ENCODE data around the gene GCSH. TPM values are rescaled to one million over a fixed set of nuclear protein-coding genes. Genes with fewer than 3 reads are reported as not detected.

GCSH gene
- polyA plus RNA-seq, 3 donors = 0.77 to 2.0 (median 1.0) TPM

DNA sequence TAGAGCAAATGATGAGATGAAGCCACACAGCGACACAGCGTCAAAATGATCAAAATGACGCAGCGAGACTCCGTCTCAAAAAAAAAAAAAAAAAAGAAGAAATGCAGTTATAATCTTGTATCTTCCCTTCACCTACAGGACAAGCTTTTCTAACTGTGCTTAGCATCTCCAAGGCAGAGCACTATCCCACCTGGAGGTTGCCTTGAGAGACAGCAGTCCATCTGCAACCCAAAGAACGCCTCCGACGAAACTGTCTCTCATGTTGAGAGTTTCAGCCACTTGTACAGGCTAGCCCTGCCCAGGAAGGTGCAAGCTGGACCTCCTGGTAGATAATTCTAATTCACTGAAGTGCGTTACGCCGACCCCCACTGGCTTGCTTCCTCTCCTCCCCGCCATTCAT is 46.7 kb upstream of the GCSH start:
- Histone ChIP-seq H4K20me1 (ENCODE audit: insufficient read depth, low read length) (no peaks in the 10 kb centered on the region), H3K79me2 (ENCODE audit: insufficient read depth, low read length) (no peaks in the 10 kb centered on the region), H3K27me3 (ENCODE audit: control insufficient read depth in 2 of 2, insufficient read depth in 2 of 2, low read length in 2 of 2) (no peaks in the 10 kb centered on the region), H3K4me3 (replicated peaks in 1 of 3; ENCODE audit: low read depth in 2 of 3, low read length in 3 of 3) (no peak overlapping the region), H3K27ac (ENCODE audit: low read depth in 1 of 2, low read length in 2 of 2) (no peak overlapping the region), H3K4me2 (replicated peaks; ENCODE audit: extremely low read depth, low read length, poor library complexity, severe bottlenecking) (no peak overlapping the region), H3K9ac (ENCODE audit: insufficient read depth, low read length, poor library complexity, severe bottlenecking) (no peak overlapping the region), H3K9me3 (replicated peaks in 1 of 2; ENCODE audit: control insufficient read depth in 1 of 2, insufficient read depth in 1 of 2, low read length in 2 of 2) (no peaks in the 10 kb centered on the region), H3K36me3 (replicated peaks in 1 of 2; ENCODE audit: control insufficient read depth in 1 of 2, insufficient read depth in 2 of 2, low read length in 2 of 2) (no peaks in the 10 kb centered on the region), H3K4me1 (ENCODE audit: control insufficient read depth in 1 of 2, insufficient read depth in 2 of 2, low read length in 2 of 2) (no peaks in the 10 kb centered on the region), H2AFZ (ENCODE audit: insufficient read depth, low read depth, low read length, poor library complexity, severe bottlenecking) (no peak overlapping the region)
- H3K27ac Mint-ChIP-seq = no peak overlapping the region
- peaks cover 9 to 17% (median 9%) of the 10 kb centered on the region in 3 donors for H3K27me3 Mint-ChIP-seq (ENCODE audit: low read depth in 3 of 3)
- no peak overlapping the region for H3K4me3 Mint-ChIP-seq
- no peaks in the 10 kb centered on the region for H3K36me3 Mint-ChIP-seq
- H3K4me1 Mint-ChIP-seq = no peaks in the 10 kb centered on the region
- intact Hi-C loops (cut with micrococcal nuclease) = no loop called here
- WGBS (ENCODE audit: insufficient coverage) = 90% methylated on average over 5 of the region's 12 CpGs
- H3K9me3 Mint-ChIP-seq = no peaks in the 10 kb centered on the region
- DNase-seq = no peak
- TF ChIP-seq, protein P1, sequence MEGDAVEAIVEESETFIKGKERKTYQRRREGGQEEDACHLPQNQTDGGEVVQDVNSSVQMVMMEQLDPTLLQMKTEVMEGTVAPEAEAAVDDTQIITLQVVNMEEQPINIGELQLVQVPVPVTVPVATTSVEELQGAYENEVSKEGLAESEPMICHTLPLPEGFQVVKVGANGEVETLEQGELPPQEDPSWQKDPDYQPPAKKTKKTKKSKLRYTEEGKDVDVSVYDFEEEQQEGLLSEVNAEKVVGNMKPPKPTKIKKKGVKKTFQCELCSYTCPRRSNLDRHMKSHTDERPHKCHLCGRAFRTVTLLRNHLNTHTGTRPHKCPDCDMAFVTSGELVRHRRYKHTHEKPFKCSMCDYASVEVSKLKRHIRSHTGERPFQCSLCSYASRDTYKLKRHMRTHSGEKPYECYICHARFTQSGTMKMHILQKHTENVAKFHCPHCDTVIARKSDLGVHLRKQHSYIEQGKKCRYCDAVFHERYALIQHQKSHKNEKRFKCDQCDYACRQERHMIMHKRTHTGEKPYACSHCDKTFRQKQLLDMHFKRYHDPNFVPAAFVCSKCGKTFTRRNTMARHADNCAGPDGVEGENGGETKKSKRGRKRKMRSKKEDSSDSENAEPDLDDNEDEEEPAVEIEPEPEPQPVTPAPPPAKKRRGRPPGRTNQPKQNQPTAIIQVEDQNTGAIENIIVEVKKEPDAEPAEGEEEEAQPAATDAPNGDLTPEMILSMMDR (IDR thresholded peaks at IDR 0.05) = no peak

DNA sequence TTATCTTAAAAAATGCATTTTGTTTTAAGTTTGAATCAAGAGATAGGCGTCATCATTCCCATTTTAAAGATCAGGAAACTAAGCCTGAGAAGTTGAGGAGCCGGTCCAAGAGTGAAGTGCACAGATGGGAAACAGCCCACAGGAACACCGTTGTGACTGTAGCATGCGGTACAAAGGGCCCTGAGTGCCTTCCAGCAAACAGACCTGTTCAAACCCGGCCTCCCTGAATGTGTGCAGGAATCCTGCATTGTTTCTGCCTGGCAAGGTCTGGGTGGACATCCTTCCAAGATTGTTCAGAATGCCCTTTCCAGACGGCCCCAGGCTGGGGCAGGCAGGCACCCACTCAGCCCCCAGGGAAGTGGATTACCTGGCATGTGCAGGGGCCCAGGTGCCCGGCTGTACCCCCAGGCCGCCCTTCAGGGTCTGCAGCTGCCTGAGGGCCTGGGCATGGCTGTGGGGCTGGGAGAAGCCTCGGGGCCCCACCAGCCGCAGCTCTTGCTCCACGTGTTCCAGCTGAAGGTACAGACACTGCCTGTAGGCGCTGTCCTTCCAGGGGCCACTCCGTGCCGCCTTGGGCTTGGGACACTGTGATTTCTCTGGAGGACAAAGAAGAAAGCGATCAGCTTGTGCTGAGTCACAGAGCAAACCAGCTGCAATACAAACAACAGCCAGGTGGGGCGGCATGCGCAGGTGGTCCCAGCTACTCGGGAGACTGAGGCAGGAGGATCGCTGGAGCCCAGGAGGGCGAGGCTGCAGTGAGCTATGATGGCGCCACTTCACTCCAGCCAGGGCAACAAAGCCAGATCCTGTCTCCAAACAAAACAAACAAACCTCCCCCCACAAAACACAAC is 45.0 kb upstream of the GCSH start:
- DNase-seq = no peak
- H3K27ac ChIP-seq (ENCODE audit: low read depth in 1 of 2, low read length in 2 of 2) = no peak overlapping the region
- H3K36me3 ChIP-seq (replicated peaks in 1 of 2; ENCODE audit: control insufficient read depth in 1 of 2, insufficient read depth in 2 of 2, low read length in 2 of 2) = no peaks in the 10 kb centered on the region
- H4K20me1 ChIP-seq (ENCODE audit: insufficient read depth, low read length) = no peaks in the 10 kb centered on the region
- 83% methylated on average over 17 of the region's 21 CpGs for WGBS (ENCODE audit: insufficient coverage)
- Mint-ChIP-seq H3K4me1 (no peaks in the 10 kb centered on the region), H3K9me3 (no peaks in the 10 kb centered on the region), H3K4me3 (no peak overlapping the region), H3K27me3 (ENCODE audit: low read depth in 3 of 3) (peaks cover 8 to 12% (median 10%) of the 10 kb centered on the region in 3 donors), H3K27ac (peak overlapping the region in 1 of 7 donors; percentile 41), H3K36me3 (no peaks in the 10 kb centered on the region)
- intact Hi-C loops (cut with micrococcal nuclease) = no loop called here
- H2AFZ ChIP-seq (ENCODE audit: insufficient read depth, low read depth, low read length, poor library complexity, severe bottlenecking) = no peak overlapping the region
- H3K4me2 ChIP-seq (replicated peaks; ENCODE audit: extremely low read depth, low read length, poor library complexity, severe bottlenecking) = no peak overlapping the region
- no peaks in the 10 kb centered on the region for H3K27me3 ChIP-seq (ENCODE audit: control insufficient read depth in 2 of 2, insufficient read depth in 2 of 2, low read length in 2 of 2)
- no peak overlapping the region for H3K4me3 ChIP-seq (replicated peaks in 1 of 3; ENCODE audit: low read depth in 2 of 3, low read length in 3 of 3)
- no peak overlapping the region for H3K9ac ChIP-seq (ENCODE audit: insufficient read depth, low read length, poor library complexity, severe bottlenecking)
- H3K79me2 ChIP-seq (ENCODE audit: insufficient read depth, low read length) = no peaks in the 10 kb centered on the region
- TF ChIP-seq, protein P1 (IDR thresholded peaks at IDR 0.05) = peak; percentile 24
- H3K9me3 ChIP-seq (replicated peaks in 1 of 2; ENCODE audit: control insufficient read depth in 1 of 2, insufficient read depth in 1 of 2, low read length in 2 of 2) = no peaks in the 10 kb centered on the region
- H3K4me1 ChIP-seq (ENCODE audit: control insufficient read depth in 1 of 2, insufficient read depth in 2 of 2, low read length in 2 of 2) = no peaks in the 10 kb centered on the region

Measured in CD14-positive monocyte (primary cell).